Osteoblast (primary cell): ENCODE measurements around the gene SCTR. TPM values are rescaled to one million over a fixed set of nuclear protein-coding genes. Genes with fewer than 3 reads are reported as not detected.

Source experiments
- DNase-seq: peaks from one replicate; pipeline ENCODE4 v3.0.0; 2011; ENCODE audit warnings: low spot score, mixed read lengths; ENCODE audit not compliant: insufficient read length; ENCODE audit errors: missing footprints
- H2AFZ ChIP-seq: 2 replicates; pipeline ENCODE4 v1.6.0; 2011; ENCODE audit warnings: mild to moderate bottlenecking, low read length
- H3K27ac ChIP-seq: 2 replicates; pipeline ENCODE4 v1.5.1; 2011; ENCODE audit warnings: mild to moderate bottlenecking, low read depth, low read length, moderate library complexity
- H3K27me3 ChIP-seq: 2 replicates; pipeline ENCODE4 v1.6.0; 2012; ENCODE audit warnings: mild to moderate bottlenecking, control low read depth, inconsistent platforms, low read length, moderate library complexity; ENCODE audit not compliant: insufficient read depth
- H3K36me3 ChIP-seq: 2 replicates; pipeline ENCODE4 v1.5.1; 2011; ENCODE audit warnings: mild to moderate bottlenecking, low read length, control low read depth, moderate library complexity; ENCODE audit not compliant: insufficient read depth
- H3K4me1 ChIP-seq: 2 replicates; pipeline ENCODE4 v1.5.1; 2011; ENCODE audit warnings: mild to moderate bottlenecking, low read length, control low read depth, moderate library complexity; ENCODE audit not compliant: insufficient read depth
- H3K4me2 ChIP-seq: 2 replicates; pipeline ENCODE4 v1.6.0; 2011; ENCODE audit warnings: mild to moderate bottlenecking, low read length; ENCODE audit not compliant: insufficient read depth
- H3K4me3 ChIP-seq: fragments of 200-600 bp; sonication (generic); 3 replicates; pipeline ENCODE4 v1.5.1; 2012; ENCODE audit warnings: mild to moderate bottlenecking, low read length, inconsistent platforms; ENCODE audit not compliant: insufficient read depth
- H3K79me2 ChIP-seq: 2 replicates; pipeline ENCODE4 v1.6.0; 2012; ENCODE audit warnings: mild to moderate bottlenecking, low read length, control low read depth, inconsistent platforms; ENCODE audit not compliant: insufficient read depth
- H3K9me3 ChIP-seq: 2 replicates; pipeline ENCODE4 v1.5.1; 2011; ENCODE audit warnings: low read depth, low read length, control low read depth
- H4K20me1 ChIP-seq: 2 replicates; pipeline ENCODE4 v1.6.0; 2012; ENCODE audit warnings: mild to moderate bottlenecking, low read length, control low read depth; ENCODE audit not compliant: insufficient read depth
- CTCF ChIP-seq: IDR thresholded peaks from 2 replicates; pipeline ENCODE4 v1.5.1; 2011; ENCODE audit warnings: mild to moderate bottlenecking, low read depth, low read length, moderate library complexity; ENCODE audit errors: extremely low read depth
- total RNA-seq: library from RNA; depleted of rRNA; stranded (reverse); fragments of >200 nt; gene quantifications from 2 replicates; pipeline ENCODE4 v1.2.3, GENCODE V29; 2012

The SCTR gene
- total RNA-seq, 1 donor, result not detected

- H2AFZ ChIP-seq, result no peak overlapping the region
- no peak overlapping the region for H3K4me2 ChIP-seq
- DNase-seq, result peak; percentile 17
- TF ChIP-seq CTCF, result no peak
- no peaks in the 10 kb centered on the region for H4K20me1 ChIP-seq
- no peaks in the 10 kb centered on the region for H3K79me2 ChIP-seq
- H3K4me1 ChIP-seq, result peaks cover 4% of the 10 kb centered on the region
- H3K9me3 ChIP-seq, result no peaks in the 10 kb centered on the region
- H3K27me3 ChIP-seq, result peaks cover 21% of the 10 kb centered on the region
- H3K4me3 ChIP-seq, result no peak overlapping the region
- no peak overlapping the region for H3K27ac ChIP-seq
- no peaks in the 10 kb centered on the region for H3K36me3 ChIP-seq
These were observed 40.2 kb downstream of the SCTR start for GRCh38 chr2:119483896-119484718.

- DNase-seq, result peak; percentile 52
- peaks cover 21% of the 10 kb centered on the region for H3K27me3 ChIP-seq
- H3K79me2 ChIP-seq, result no peaks in the 10 kb centered on the region
- no peaks in the 10 kb centered on the region for H4K20me1 ChIP-seq
- no peak overlapping the region for H3K27ac ChIP-seq
- no peak for TF ChIP-seq CTCF
- no peaks in the 10 kb centered on the region for H3K36me3 ChIP-seq
- no peak overlapping the region for H2AFZ ChIP-seq
- no peak overlapping the region for H3K4me3 ChIP-seq
- no peak overlapping the region for H3K4me2 ChIP-seq
- H3K9me3 ChIP-seq, result no peaks in the 10 kb centered on the region
- H3K4me1 ChIP-seq, result peaks cover 4% of the 10 kb centered on the region
These were observed 40.9 kb downstream of the SCTR start for GRCh38 chr2:119483395-119483753.

DNA sequence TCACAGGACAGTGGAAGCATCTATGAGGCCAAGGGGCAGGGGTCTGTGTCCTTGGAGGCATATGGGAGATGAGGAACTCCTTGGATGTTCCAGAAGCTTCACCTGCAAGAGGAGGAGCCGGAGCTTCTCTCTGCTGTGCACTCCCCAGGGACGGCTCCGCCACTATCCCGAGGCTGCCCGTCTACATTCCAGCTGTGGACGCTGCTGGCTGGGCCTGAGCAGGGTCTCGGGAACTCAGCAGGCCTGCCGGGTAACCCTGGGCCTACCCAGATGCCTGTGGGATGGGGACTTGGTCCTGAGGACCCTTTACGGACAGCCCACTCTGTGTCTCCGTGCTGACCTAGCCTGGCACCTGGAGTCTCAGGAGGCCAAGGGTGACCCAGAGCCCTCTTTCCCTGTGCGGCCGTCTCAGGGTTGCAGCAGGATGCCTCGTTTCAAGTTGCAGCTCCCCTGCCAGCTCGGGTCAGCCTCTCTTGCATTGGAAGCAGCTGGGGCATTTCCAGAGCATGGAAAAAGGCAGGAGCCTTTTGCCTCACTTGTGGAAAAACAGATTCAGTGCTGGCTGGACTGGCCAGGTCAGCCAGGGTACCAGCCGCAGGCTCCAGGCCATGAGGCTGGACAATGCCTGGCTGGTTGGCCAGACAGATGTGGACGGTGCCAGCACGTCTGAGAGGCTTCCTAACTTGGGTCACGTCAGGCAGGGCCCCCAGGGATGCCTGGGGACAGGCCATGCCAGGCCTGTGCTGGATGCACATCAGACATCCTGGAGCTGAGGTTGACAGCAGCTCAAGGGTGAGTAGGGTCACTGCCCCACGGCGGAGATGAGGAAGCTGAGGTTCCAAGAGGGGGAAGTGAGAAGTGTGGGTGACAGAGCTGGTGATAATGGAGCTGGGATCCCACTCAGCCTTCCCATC lies 41.5 kb downstream of the SCTR start:
- Histone ChIP-seq H3K4me2 (no peak overlapping the region), H3K4me1 (peaks cover 4% of the 10 kb centered on the region), H4K20me1 (no peaks in the 10 kb centered on the region), H3K4me3 (no peak overlapping the region), H3K79me2 (no peaks in the 10 kb centered on the region), H3K9me3 (no peaks in the 10 kb centered on the region), H3K27me3 (peaks cover 21% of the 10 kb centered on the region), H3K36me3 (no peaks in the 10 kb centered on the region), H2AFZ (no peak overlapping the region), H3K27ac (no peak overlapping the region)
- no peak for TF ChIP-seq CTCF
- peak; percentile 62 for DNase-seq
